GM18505 (cell line): Measurements from ENCODE around the gene DNAH10.

ENCODE experiments used
- ATAC-seq: cut with Tn5 transposase; IDR thresholded peaks from one replicate; pipeline ENCODE4 v1.9.1; 2021; ENCODE audit not compliant: unreplicated experiment
- POLR2A ChIP-seq: IDR thresholded peaks from 4 replicates; pipeline ENCODE4 v1.6.1; 2011; ENCODE audit warnings: borderline replicate concordance; ENCODE audit not compliant: insufficient read depth, insufficient read length; ENCODE audit errors: extremely low read depth

Gene DNAH10

GRCh38 chr12:123960856-123961255 lies 198.8 kb downstream of the DNAH10 start:
- TF ChIP-seq POLR2A: no peak
- ATAC-seq: no peak

GRCh38 chr12:123961585-123962345 lies 199.7 kb downstream of the DNAH10 start:
- no peak for ATAC-seq
- TF ChIP-seq POLR2A: no peak

- ATAC-seq: no peak
- TF ChIP-seq POLR2A: no peak
These were observed 200.4 kb downstream of the DNAH10 start for GRCh38 chr12:123962513-123962912.

- ATAC-seq: no peak
- TF ChIP-seq POLR2A: no peak
These were observed 201.7 kb downstream of the DNAH10 start for GRCh38 chr12:123963821-123964220.

- no peak for TF ChIP-seq POLR2A
- ATAC-seq: no peak
These were observed 203.3 kb downstream of the DNAH10 start for GRCh38 chr12:123965382-123965781.

- no peak for ATAC-seq
- no peak for TF ChIP-seq POLR2A
These were observed 204.5 kb downstream of the DNAH10 start for GRCh38 chr12:123966596-123966995.

GRCh38 chr12:123967121-123967586 lies 205.1 kb downstream of the DNAH10 start:
- no peak for TF ChIP-seq POLR2A
- no peak for ATAC-seq

GRCh38 chr12:123971449-123971769 lies 209.3 kb downstream of the DNAH10 start:
- no peak for TF ChIP-seq POLR2A
- ATAC-seq: no peak

- no peak for TF ChIP-seq POLR2A
- peak; percentile 8 for ATAC-seq
These were observed 209.8 kb downstream of the DNAH10 start for GRCh38 chr12:123971770-123972456.

GRCh38 chr12:123972457-123973401 lies 210.6 kb downstream of the DNAH10 start, which contains the start of the genes CCDC92 and ZNF664:
Gene CCDC92 (minus strand): TSS chr12:123972831. CDS start chr12:123944305, 28,526 bp downstream.
Gene ZNF664 (plus strand): TSS chr12:123973215. CDS start chr12:124012145, 38,930 bp downstream.
- peak; percentile 66 for TF ChIP-seq POLR2A
- ATAC-seq: peak; percentile 80

- ATAC-seq: peak; percentile 9
These were observed 211.6 kb downstream of the DNAH10 start for GRCh38 chr12:123973552-123974341.

GRCh38 chr12:123976227-123976826 lies 214.2 kb downstream of the DNAH10 start:
- no peak for TF ChIP-seq POLR2A
- ATAC-seq: no peak

More at GRCh38 chr12:123973552-123974341, 211.6 kb downstream of the DNAH10 start:
- no peak for TF ChIP-seq POLR2A
